ENCODE data around the gene KIAA0319L. TPM values are rescaled to one million over a fixed set of nuclear protein-coding genes. Genes with fewer than 3 reads are reported as not detected.

KIAA0319L gene
- 45.1 and 63.0 TPM in 2 replicates for total RNA-seq

- DNase-seq (ENCODE audit: low read depth): peak; percentile 70
- peak within 1 kb of the TSS; percentile 94 for H3K4me3 ChIP-seq (ENCODE audit: low read depth, low read length)
- no peak for TF ChIP-seq CTCF (IDR thresholded peaks at IDR 0.05; ENCODE audit: insufficient read depth, low read depth, low read length)
These were observed at the start of gene KIAA0319L for GRCh38 chr1:35557118-35557610. Gene KIAA0319L, minus strand, starts transcription at chr1:35557403. Its CDS starts 2,912 bp downstream, at chr1:35554491.

GRCh38 chr1:35605867-35606182 lies 48.6 kb upstream of the KIAA0319L start:
- DNase-seq (ENCODE audit: low read depth): peak; percentile 18
- no peak for TF ChIP-seq CTCF (IDR thresholded peaks at IDR 0.05; ENCODE audit: insufficient read depth, low read depth, low read length)
- no peak overlapping the region for H3K4me3 ChIP-seq (ENCODE audit: low read depth, low read length)

GRCh38 chr1:35605071-35605866 lies 48.1 kb upstream of the KIAA0319L start:
- no peak for TF ChIP-seq CTCF (IDR thresholded peaks at IDR 0.05; ENCODE audit: insufficient read depth, low read depth, low read length)
- H3K4me3 ChIP-seq (ENCODE audit: low read depth, low read length): no peak overlapping the region
- DNase-seq (ENCODE audit: low read depth): no peak

GRCh38 chr1:35603941-35604340 lies 46.7 kb upstream of the KIAA0319L start:
- no peak overlapping the region for H3K4me3 ChIP-seq (ENCODE audit: low read depth, low read length)
- peak; percentile 31 for DNase-seq (ENCODE audit: low read depth)
- TF ChIP-seq CTCF (IDR thresholded peaks at IDR 0.05; ENCODE audit: insufficient read depth, low read depth, low read length): no peak

GRCh38 chr1:35603468-35603867 lies 46.3 kb upstream of the KIAA0319L start:
- no peak overlapping the region for H3K4me3 ChIP-seq (ENCODE audit: low read depth, low read length)
- DNase-seq (ENCODE audit: low read depth): peak; percentile 14
- no peak for TF ChIP-seq CTCF (IDR thresholded peaks at IDR 0.05; ENCODE audit: insufficient read depth, low read depth, low read length)

- TF ChIP-seq CTCF (IDR thresholded peaks at IDR 0.05; ENCODE audit: insufficient read depth, low read depth, low read length): no peak
- H3K4me3 ChIP-seq (ENCODE audit: low read depth, low read length): no peak overlapping the region
- DNase-seq (ENCODE audit: low read depth): no peak
These were observed 43.4 kb upstream of the KIAA0319L start for GRCh38 chr1:35600593-35600992.

Measured in fibroblast of villous mesenchyme (primary cell).